HG02885 (cell line): Measurements from ENCODE around the gene HNRNPM.
"Not testable (repeated sequence)": the region's sequence is repeated elsewhere in the genome, so short reads cannot be mapped to it uniquely, and the experiment has no call there.

Experiments used
- ATAC-seq: cut with Tn5 transposase; IDR thresholded peaks from one replicate; pipeline ENCODE4 v1.9.1; 2021; ENCODE audit warnings: mild to moderate bottlenecking; ENCODE audit not compliant: unreplicated experiment, poor library complexity

The HNRNPM gene, protein sequence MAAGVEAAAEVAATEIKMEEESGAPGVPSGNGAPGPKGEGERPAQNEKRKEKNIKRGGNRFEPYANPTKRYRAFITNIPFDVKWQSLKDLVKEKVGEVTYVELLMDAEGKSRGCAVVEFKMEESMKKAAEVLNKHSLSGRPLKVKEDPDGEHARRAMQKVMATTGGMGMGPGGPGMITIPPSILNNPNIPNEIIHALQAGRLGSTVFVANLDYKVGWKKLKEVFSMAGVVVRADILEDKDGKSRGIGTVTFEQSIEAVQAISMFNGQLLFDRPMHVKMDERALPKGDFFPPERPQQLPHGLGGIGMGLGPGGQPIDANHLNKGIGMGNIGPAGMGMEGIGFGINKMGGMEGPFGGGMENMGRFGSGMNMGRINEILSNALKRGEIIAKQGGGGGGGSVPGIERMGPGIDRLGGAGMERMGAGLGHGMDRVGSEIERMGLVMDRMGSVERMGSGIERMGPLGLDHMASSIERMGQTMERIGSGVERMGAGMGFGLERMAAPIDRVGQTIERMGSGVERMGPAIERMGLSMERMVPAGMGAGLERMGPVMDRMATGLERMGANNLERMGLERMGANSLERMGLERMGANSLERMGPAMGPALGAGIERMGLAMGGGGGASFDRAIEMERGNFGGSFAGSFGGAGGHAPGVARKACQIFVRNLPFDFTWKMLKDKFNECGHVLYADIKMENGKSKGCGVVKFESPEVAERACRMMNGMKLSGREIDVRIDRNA

DNA sequence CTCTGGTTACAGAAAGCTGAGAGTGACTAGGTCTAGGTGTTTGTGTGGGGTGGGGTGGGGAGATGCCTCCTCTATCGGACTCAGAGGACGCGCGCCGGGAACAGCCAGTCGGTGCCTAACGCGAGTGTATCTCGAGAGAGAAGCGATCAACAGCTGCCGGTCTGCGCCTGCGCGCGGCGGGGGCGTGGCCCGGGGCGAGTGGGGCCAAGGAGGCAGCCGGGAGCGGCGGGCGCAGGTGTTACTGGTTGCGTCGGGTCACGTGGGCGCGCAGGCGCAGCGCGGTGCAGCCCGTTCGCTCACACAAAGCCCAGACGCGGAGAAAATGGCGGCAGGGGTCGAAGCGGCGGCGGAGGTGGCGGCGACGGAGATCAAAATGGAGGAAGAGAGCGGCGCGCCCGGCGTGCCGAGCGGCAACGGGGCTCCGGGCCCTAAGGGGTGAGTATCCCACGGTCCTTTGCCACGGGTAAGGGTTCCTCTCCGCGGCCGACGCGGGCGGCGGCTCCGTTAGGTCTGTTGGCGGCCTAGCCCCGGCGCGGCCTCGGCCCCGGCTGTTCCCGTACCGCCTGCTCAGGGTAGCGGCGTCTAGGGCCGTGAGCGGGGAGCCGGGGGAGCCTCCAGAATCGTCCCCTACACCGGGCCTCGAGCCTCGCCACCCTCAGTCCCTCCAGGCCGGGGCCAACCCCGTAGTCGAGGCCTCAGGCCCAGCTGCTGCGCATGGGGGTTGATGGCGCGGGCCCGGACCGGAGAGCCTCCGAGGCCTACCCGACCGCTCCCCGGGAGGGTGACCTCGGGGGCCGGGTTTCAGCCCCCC, at the start of gene HNRNPM:
TSS of gene HNRNPM (plus strand) at position 299 of the 811 bp plus-strand sequence. CDS start at position 323, 24 bp downstream.
- ATAC-seq: peak; percentile 92

DNA sequence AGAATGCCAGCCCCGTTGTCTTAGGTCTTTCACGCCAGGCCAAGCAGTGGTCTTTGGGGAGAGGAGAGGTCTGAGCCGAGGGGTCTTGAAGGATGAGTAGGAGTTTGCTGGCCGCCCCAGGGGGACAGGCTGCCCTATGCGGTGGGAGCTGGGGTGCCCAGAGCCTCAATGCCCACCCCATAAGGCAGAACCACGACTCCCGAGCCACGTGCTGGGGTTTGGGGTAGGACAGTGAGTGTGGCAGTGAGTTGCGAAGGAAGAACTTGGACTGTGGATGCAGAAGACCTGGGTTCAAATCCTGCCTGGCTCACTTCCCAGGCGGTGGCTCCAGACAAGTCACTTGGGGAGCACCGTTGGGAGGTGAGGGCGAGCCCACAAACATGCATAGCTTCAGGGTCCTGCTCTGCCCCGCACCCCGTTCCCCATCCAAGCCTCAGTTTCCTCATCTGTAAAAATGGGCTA, 49.1 kb upstream of the HNRNPM start:
- ATAC-seq: no peak

DNA sequence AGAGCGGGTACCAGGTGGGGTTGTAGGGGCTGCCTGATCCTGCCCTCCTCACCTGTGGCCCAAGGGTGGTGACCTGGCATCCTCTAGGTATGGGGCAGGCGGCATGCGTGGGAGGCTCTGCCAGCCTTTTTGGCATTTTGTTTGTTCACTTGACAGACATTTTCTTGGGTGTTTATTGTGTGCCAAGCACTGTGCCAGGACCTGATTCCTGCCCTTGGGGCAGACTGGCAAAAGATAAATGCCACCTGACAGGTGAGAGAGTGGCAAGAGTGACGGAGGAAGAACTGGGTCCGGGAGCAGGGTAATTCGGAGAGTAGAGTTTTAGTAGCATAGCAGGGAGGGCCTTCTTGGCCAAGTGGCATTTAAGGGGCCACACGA, 48.6 kb upstream of the HNRNPM start:
- ATAC-seq: no peak

DNA sequence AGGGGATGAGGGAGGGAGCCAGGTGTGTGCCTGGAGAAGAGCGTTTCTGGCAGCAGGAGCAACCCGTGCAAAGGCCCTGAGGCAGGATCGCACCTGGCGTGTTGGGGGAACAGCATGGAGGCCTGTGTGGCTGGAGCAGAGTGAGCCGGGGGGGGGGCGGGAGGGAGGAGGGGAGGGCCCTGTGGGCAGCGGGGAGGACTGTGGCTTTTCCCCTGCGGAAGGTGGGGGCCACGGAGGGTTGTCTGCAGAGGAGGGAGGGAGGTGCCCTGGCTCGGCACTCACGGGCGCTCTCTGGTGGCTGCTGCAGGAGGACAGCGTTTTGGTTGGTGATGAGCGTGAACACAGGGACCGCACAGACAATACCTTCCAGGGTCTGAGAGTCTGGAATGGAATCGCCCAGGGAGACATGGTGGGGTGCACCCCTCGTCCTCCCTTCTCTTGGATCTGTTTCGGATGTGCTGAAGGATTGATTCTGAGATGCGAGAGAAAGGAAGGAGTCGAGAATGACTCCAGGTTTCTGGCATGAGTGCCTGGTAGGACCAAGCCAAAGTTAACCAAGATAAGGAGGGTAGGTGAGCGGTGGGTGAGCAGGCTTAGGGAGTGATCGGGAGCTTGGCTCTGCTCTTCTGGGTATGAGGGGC, 48.1 kb upstream of the HNRNPM start:
- no peak for ATAC-seq

DNA sequence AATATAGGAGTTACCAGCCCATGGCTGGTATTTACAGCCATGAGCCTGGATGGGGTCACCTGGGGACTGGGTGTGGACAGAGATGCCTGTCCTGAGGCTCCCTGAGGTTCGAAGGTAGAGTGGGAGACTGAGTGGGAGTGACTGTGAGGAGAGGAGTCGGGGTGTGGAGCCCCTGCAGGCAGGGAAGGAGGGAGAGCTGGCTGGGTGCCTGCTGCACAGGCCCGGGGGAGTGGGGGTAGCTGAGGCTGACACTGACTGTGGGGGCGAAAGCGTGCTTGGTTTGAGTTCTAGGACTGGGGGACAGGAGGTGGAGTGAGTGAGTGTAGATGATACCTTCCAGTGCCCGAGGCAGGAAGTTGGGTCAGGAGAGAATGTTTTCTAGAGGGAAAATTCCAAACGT, 47.5 kb upstream of the HNRNPM start:
- no peak for ATAC-seq

DNA sequence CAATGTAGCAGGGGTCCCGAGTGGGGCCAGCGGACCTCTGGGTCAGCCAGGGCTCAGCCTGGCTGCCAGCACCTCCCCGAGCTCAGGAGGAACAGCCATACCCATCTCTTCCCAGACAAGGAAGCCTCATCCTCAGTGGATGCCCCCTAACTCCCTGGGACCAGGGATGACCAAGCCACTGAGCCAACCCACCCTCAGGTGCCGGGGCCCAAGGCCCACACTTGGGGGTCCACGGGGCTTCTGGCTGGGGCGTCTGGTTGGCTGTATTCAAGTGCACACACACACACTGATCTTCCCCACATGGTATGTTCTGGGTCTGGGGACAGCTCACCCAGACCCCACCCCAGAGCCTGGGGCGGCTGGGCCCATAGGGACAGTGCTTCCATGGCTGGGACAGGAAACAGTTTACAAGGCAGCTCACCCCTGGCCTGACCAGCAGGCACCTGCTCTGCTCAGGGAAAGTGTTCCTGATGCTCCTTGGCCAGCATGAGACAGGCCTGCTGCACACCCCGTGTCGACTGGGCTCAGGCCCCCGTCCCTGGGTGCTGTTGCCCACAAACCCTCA, 46.9 kb upstream of the HNRNPM start:
- no peak for ATAC-seq

DNA sequence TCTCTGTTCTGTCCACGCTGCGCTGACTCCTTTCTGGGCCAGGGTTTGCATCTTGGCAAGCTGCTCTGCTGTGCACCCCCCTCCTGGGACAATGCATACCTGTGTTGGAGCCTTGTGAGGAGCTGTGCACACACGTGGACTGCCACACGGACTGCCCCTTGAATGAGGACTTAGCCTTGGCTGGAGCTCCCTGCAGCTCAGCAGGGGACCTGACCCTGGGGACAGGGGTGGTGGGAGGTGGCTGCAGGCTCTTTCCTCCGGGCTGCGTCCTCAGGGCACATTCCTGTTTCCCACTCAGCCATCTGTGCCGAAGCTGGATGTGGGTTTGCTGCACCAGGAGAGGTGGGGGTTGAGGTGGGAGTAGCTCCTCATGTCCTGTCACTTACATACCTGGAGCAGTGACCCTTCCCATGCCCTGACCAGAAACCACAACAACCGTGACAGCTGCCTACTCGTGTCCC, 46.4 kb upstream of the HNRNPM start:
- no peak for ATAC-seq

DNA sequence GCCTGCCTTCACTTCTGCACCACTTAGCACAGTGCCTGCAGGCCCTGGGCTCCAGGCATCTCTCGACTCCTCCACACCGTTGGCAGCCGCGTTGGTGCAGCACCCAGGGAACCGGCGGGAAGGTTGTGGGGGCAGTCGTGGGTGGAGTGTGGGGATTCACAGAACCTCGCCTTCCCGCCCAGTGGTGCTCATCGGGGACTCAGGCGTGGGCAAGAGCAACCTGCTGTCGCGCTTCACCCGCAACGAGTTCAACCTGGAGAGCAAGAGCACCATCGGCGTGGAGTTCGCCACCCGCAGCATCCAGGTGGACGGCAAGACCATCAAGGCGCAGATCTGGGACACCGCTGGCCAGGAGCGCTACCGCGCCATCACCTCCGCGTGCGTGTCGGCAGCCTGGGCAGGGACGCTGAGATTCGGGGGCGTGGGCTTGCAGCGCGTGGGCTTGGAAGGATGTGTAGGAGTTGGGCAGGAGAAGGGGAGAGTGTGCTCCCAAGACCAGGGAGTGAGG, 45.0 kb upstream of the HNRNPM start:
- no peak for ATAC-seq

DNA sequence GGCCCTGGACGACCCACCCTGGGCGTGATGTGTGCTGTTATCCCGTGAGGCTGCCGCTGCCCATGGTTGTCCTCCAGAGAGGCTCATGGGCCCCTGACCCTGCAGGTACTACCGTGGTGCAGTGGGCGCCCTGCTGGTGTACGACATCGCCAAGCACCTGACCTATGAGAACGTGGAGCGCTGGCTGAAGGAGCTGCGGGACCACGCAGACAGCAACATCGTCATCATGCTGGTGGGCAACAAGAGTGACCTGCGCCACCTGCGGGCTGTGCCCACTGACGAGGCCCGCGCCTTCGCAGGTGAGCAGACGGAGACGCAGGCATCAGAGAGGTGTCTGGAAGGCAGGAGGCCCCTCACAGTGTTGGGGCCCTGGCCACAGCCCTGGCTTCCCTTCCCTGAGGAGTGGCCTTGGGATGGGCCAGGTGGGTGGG, 42.8 kb upstream of the HNRNPM start:
- no peak for ATAC-seq

DNA sequence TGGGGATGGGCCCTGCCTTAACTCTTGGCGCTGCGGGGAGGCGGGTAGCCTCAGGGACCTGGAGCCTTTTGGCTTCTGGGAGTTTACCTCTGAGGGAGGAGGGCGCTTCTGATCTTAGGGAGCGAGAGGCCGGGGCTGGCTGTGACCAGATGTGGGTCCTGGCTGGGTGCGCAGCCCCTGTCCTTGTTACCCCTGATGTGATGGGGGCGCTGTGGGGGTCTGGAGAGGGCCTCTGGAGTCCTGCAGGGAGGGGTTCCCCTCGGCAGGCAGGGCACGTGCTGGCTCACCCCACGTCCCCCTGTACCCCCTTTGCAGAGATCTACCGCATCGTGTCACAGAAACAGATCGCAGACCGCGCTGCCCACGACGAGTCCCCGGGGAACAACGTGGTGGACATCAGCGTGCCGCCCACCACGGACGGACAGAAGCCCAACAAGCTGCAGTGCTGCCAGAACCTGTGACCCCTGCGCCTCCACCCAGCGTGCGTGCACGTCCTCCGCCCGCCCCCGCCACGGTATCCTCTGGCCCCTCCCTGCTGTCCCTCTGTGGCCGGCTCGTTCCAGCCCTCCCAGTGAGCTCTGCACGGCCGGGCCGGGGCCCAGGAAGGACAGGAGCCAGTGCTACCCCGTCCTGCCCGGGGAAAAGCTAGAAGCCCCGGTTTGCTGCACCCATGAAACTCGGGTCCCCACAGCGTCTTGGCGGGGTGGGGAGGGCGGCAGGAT, 41.5 kb upstream of the HNRNPM start:
- ATAC-seq: no peak

DNA sequence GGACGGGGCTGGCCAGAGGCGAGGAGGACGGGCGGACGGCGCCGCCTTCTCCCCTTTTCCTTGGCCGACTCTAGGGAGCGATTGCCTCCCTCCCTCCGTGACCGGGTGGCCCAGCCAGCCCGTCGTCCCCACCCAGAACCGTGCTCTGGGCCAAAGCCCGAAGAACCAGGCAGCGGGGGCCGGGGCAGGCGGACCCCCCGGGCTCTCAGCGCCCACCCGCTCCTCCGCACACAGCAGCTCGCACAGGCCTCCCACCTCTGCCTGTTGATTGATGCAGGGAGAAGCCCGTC, 41.0 kb upstream of the HNRNPM start:
- no peak for ATAC-seq

DNA sequence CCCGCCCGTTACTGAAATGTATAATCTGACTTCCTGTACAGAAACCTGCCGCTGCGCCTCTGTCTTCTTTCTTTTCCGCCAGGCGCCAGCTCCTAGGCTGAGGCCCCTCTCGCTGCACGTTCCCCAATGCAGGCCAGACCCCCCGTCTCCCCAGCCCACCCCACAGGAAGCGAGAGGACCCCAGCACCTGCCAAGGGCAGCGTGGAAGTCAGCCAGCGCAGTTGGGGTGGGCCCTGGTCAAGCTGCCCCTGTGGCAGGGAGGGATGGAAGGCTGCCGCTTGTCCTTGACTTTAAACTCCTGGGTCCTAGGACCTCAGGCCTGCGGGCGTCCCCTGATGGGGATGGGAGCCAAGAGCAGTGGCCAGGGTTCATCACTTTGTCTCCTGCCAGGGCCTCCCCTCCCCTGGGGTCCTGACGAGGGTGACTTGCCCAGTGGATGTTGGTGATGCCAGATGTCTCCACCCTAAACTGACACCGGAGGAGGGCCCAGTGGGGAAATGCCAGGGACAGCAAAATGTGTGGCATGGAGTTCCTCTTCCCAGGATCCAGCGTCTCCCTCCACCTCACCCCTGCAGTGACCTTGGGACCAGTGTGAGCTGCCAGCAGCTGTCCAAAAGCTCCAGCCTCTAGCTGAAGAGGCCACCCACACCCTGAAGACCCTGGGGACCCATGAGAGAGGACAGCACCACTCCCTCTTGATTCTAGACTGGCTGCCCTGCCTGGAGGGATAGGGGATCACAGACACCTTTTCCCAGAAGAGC, 40.2 kb upstream of the HNRNPM start:
- ATAC-seq: no peak

DNA sequence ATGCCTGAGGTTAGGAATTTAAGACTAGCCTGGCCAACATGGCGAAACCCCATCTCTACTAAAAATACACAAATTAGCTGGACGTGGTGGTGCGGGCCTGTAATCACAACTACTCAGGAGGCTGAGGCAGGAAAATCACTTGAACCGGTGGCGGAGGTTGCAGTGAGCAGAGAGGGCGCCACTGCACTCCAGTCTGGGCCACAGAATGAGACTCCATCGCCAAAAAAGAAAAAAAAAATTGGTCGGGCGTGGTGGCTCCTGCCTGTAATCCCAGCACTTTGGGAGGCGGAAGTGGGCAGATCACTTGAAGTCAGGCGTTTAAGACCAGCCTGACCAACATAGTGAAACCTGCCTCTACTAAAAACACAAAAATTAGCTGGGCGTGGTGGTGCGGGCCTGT, 34.1 kb upstream of the HNRNPM start:
- ATAC-seq: not testable (repeated sequence)

DNA sequence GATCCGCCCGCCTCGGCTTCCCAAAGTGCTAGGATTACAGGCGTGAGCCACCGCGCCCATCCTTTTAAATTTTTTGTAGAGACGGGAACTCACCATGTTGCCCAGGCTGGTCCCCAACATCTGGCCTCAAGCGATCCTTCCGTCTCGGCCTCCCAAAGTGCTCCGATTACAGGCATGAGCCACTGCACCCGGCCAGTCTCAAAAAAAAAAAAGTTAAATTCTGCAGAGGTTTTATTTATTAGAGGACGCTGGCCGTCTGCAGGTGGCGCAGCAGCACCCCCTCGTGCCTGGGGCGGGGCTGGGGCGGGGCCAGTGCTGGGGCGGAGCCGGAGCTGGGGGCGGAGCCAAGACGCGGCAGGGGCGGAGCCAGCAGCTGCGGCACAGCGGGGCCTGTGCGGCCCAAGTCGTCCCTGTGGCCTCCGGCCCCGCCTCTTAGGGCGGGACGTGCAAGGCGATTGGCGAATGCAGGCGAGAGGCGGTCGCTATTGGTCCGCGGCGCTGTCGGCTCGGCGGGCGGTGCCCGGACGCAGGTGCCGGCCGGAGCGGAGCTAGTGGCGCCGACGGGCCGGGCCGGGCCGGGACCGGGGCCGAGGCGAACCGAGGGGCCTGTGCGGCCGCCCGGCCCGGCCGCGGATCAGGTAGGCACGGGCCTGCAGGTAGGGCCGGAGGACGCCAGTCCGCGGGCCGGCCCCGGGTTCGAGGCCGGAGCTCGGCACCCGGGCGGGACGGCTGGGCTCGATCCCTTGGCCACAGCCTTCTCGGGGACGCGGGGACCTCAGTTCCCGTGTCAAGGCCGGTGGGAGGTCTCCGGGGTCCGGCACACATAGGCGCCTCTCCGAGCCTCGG, 31.8 kb upstream of the HNRNPM start, which contains the start of gene MARCHF2:
TSS of gene MARCHF2 (plus strand) at position 523 of the 846 bp plus-strand sequence. CDS start 8,536 bp downstream, outside the sequence.
- peak; percentile 100 for ATAC-seq

DNA sequence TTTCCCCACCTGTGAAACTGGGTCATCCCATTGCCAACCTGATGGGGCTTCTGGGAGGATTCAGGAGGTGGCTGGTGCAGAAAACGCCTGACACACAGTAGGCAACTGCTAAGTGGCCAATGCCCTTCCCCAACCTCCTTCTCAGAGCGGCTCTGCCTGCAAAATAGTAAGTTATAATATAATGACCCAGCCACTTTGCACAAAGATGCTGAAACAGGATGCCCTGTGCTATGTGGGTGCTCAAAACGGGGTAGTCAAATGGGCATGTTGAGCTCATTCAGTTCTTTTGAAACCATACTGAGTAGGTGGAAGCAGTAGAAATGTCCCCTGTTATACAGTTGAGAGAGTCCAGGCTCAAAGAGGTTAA, 31.2 kb upstream of the HNRNPM start:
- ATAC-seq: no peak

DNA sequence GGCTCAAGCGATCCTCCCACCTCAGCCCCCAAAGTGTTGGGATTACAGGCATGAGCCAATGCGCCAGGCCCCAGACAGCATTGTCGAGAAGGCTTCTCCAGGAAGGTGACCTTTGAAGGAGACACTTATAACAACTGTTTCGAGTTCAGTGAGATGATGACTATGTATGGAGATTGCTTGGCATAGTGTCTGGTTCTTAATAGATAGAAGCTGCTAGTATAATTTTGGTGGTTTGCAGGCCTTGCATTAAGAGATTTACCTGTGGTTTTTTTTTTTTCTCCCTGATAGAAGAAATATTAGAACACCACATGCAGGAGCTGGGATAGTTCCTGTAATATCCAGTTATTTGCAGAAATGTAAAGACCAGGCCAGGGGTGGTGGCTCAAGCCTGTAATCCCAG, 28.0 kb upstream of the HNRNPM start:
- no peak for ATAC-seq
